Activated CD4-positive, alpha-beta T cell treated with anti-CD3 and anti-CD28 coated beads for 36 hours (primary cell): Measurements from ENCODE around the gene METRNL. TPM values are rescaled to one million over a fixed set of nuclear protein-coding genes. Genes with fewer than 3 reads are reported as not detected.

Experiments used
- ATAC-seq: fragments of 200-7000 bp; cut with Tn5 transposase; one replicate; pipeline ENCODE4 v1.10.0; 2021; ENCODE audit warnings: mild to moderate bottlenecking, moderate library complexity
- CTCF ChIA-PET: fragments of 350-600 bp; sonication (Branson Sonifier 250); formaldehyde crosslinking; loops from one replicate; lab custom pipeline; 2021; ENCODE audit warnings: antibody characterized with exemption; lab: Charles Lee
- POLR2A ChIA-PET: fragments of 350-600 bp; sonication (Branson Sonifier 250); formaldehyde crosslinking; loops from one replicate; lab custom pipeline; 2021; ENCODE audit warnings: antibody characterized with exemption, inconsistent platforms; lab: Charles Lee
- DNase-seq: peaks from one replicate; pipeline ENCODE4 v3.0.0-alpha.2; 2020
- H3K27ac Mint-ChIP-seq: one replicate; pipeline ENCODE4 v1.8.0; 2021; ENCODE audit warnings: mixed read lengths
- H3K27me3 Mint-ChIP-seq: one replicate; pipeline ENCODE4 v1.8.0; 2021; ENCODE audit warnings: mixed read lengths
- H3K36me3 Mint-ChIP-seq: one replicate; pipeline ENCODE4 v1.8.0; 2021; ENCODE audit warnings: low read depth, mixed read lengths
- H3K4me1 Mint-ChIP-seq: one replicate; pipeline ENCODE4 v1.8.0; 2021; ENCODE audit warnings: mixed read lengths
- H3K4me3 Mint-ChIP-seq: one replicate; pipeline ENCODE4 v1.8.0; 2021; ENCODE audit warnings: mild to moderate bottlenecking, moderate library complexity, mixed read lengths
- H3K9me3 Mint-ChIP-seq: one replicate; pipeline ENCODE4 v1.8.0; 2021; ENCODE audit warnings: low read depth, mixed read lengths
- intact Hi-C, 2 experiments: fragments of 100-400 bp; cut with DNase I in 1 of 2; cut with micrococcal nuclease in 1 of 2; formaldehyde crosslinking; loops; one replicate each; pipeline versions ENCODE4 v1.14.2 to v1.15.1; 2022 to 2024; cut with DNase I, micrococcal nuclease
- total RNA-seq, 2 experiments: library from RNA; stranded (reverse); gene quantifications; one replicate each; pipeline ENCODE4 v1.2.3, GENCODE V29; 2021

Gene METRNL
- total RNA-seq, 2 experiments from 2014 or later = 22.4 to 26.3 TPM

- ChIA-PET CTCF (no interaction called here), POLR2A (no interaction called here)
- ATAC-seq (no peak), DNase-seq (no peak)
- peaks cover 2% of the 10 kb centered on the region for H3K27me3 Mint-ChIP-seq
- H3K27ac Mint-ChIP-seq = no peak overlapping the region
- H3K9me3 Mint-ChIP-seq = no peaks in the 10 kb centered on the region
- intact Hi-C loops = no loop called here
- H3K4me1 Mint-ChIP-seq = peaks cover 28% of the 10 kb centered on the region
- no peaks in the 10 kb centered on the region for H3K36me3 Mint-ChIP-seq
- H3K4me3 Mint-ChIP-seq = no peak overlapping the region
Observed at GRCh38 chr17:83069571-83069906, 9.9 kb upstream of the METRNL start.

DNA sequence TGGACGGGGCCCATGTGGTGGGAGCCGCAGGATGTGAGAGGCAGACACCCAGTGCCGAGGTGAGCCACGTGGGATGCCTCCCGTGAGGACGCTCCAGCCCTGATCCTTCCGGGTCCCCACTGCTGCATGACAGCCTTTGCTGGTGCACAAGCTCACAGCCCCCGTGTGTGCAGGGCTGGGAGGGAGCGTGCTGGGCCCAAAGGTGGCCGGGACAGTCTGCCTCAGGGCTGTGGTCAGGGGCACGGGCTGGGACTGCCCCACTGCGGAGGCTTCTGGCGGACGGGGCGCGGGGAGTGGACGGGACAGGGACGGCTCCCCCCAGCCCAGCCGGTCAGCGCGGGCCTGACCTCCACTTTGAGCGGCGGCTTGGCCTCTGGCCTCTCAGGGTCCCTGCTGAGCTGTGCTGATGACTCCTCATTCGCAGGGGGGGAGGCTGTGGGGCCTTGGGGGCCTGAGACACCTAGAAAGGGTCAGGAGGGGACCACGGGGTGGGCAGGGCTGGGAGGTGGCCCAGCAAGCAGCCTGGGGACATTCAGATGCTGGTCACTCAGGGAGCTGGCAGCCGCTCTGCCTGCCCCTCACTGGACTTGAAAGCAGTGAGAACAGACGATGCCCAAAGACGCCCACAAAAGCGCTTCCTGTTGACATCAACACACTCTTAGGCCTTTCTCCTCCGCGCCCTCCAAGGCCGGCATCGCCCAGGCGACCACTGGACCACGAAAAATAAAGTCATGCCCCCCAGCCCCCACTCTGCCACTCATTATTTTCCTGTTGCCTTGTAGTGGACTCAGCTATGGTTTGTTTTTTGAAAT is 9.3 kb upstream of the METRNL start:
- H3K36me3 Mint-ChIP-seq = no peaks in the 10 kb centered on the region
- no peak overlapping the region for H3K4me3 Mint-ChIP-seq
- H3K4me1 Mint-ChIP-seq = peaks cover 28% of the 10 kb centered on the region
- ChIA-PET CTCF (no interaction called here), POLR2A (no interaction called here)
- H3K27ac Mint-ChIP-seq = no peak overlapping the region
- ATAC-seq (no peak), DNase-seq (no peak)
- H3K27me3 Mint-ChIP-seq = peaks cover 2% of the 10 kb centered on the region
- H3K9me3 Mint-ChIP-seq = no peaks in the 10 kb centered on the region
- intact Hi-C loops = no loop called here

DNA sequence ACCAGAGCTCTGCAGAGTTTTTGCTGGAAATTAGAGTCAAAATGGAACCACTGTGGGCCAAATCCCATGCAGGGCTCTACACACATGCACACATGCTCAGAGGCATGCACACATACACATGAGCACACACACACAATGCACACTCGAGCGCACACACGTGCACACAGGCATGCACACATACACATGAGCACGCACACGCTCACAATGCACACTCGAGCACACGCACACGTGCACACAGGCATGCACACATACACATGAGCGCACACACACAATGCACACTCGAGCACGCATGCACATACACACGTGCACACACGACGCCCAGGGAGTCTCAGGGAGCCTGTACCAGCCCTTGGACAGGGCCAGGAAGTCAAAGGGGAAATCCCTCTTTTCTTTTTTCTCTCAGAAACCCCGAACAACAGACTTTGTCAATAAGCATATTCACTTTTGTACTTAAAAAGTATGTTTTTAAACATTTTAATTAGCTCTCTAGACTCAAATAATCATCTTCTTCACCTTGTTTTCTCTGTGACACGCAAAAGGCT is 8.5 kb upstream of the METRNL start:
- ChIA-PET POLR2A (no interaction called here), CTCF (no interaction called here)
- H3K27ac Mint-ChIP-seq = no peak overlapping the region
- H3K36me3 Mint-ChIP-seq = no peaks in the 10 kb centered on the region
- peaks cover 28% of the 10 kb centered on the region for H3K4me1 Mint-ChIP-seq
- ATAC-seq = peak; percentile 49
- H3K9me3 Mint-ChIP-seq = no peaks in the 10 kb centered on the region
- peaks cover 2% of the 10 kb centered on the region for H3K27me3 Mint-ChIP-seq
- H3K4me3 Mint-ChIP-seq = no peak overlapping the region
- intact Hi-C loops = no loop called here
- DNase-seq = no peak

DNA sequence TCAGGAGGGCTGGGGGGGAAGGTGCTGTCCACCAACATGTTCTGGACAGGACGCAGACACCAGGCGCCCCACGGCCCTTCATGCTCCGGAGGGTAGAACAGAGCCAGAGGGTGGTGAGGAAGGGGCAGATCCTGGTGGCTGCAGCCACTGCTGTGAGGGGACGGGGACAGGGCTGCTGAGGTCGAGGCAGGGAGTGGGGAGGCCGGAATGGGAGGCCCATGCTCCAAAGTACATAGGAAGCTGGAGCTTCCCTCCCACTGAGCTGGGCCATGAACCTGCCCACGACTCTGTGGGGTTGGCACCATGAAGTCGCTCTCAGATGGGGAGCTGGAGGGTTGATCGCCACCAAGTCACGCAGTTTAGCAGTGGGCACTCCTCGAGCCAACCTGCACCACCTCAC is 8.0 kb upstream of the METRNL start:
- POLR2A ChIA-PET = no interaction called here
- intact Hi-C loops = no loop called here
- DNase-seq (no peak), ATAC-seq (no peak)
- H3K27ac Mint-ChIP-seq = no peak overlapping the region
- CTCF ChIA-PET = interaction anchor here (0.6 kb wide), 1 partner anchor 174 kb away, joined by 3 read pairs; no protein-coding TSS in a partner anchor
- peaks cover 28% of the 10 kb centered on the region for H3K4me1 Mint-ChIP-seq
- H3K9me3 Mint-ChIP-seq = no peaks in the 10 kb centered on the region
- H3K36me3 Mint-ChIP-seq = no peaks in the 10 kb centered on the region
- no peak overlapping the region for H3K4me3 Mint-ChIP-seq
- H3K27me3 Mint-ChIP-seq = peaks cover 2% of the 10 kb centered on the region

- H3K9me3 Mint-ChIP-seq = no peaks in the 10 kb centered on the region
- intact Hi-C loops = no loop called here
- no peak overlapping the region for H3K4me3 Mint-ChIP-seq
- peak; percentile 81 for ATAC-seq
- H3K4me1 Mint-ChIP-seq = peaks cover 28% of the 10 kb centered on the region
- H3K27ac Mint-ChIP-seq = no peak overlapping the region
- CTCF ChIA-PET = interaction anchor here (0.6 kb wide), 1 partner anchor 174 kb away, joined by 3 read pairs; no protein-coding TSS in a partner anchor
- H3K27me3 Mint-ChIP-seq = peaks cover 3% of the 10 kb centered on the region
- POLR2A ChIA-PET = no interaction called here
- no peaks in the 10 kb centered on the region for H3K36me3 Mint-ChIP-seq
- no peak for DNase-seq
Observed at GRCh38 chr17:83071966-83072562, 7.3 kb upstream of the METRNL start.

- no peak for DNase-seq
- H3K27ac Mint-ChIP-seq = no peak overlapping the region
- CTCF ChIA-PET = no interaction called here
- H3K4me3 Mint-ChIP-seq = no peak overlapping the region
- peaks cover 28% of the 10 kb centered on the region for H3K4me1 Mint-ChIP-seq
- intact Hi-C loops = no loop called here
- no peaks in the 10 kb centered on the region for H3K9me3 Mint-ChIP-seq
- no peak for ATAC-seq
- H3K36me3 Mint-ChIP-seq = no peaks in the 10 kb centered on the region
- H3K27me3 Mint-ChIP-seq = peaks cover 5% of the 10 kb centered on the region
- POLR2A ChIA-PET = no interaction called here
Observed at GRCh38 chr17:83072600-83073358, 6.6 kb upstream of the METRNL start.

- intact Hi-C loops = no loop called here
- Mint-ChIP-seq H3K27me3 (peaks cover 8% of the 10 kb centered on the region), H3K36me3 (no peaks in the 10 kb centered on the region), H3K9me3 (no peaks in the 10 kb centered on the region), H3K4me1 (peaks cover 28% of the 10 kb centered on the region), H3K27ac (no peak overlapping the region), H3K4me3 (no peak overlapping the region)
- CTCF ChIA-PET = no interaction called here
- POLR2A ChIA-PET = no interaction called here
- peak; percentile 37 for DNase-seq
- ATAC-seq = peak; percentile 28
Observed at GRCh38 chr17:83073389-83074063, 5.9 kb upstream of the METRNL start.

DNA sequence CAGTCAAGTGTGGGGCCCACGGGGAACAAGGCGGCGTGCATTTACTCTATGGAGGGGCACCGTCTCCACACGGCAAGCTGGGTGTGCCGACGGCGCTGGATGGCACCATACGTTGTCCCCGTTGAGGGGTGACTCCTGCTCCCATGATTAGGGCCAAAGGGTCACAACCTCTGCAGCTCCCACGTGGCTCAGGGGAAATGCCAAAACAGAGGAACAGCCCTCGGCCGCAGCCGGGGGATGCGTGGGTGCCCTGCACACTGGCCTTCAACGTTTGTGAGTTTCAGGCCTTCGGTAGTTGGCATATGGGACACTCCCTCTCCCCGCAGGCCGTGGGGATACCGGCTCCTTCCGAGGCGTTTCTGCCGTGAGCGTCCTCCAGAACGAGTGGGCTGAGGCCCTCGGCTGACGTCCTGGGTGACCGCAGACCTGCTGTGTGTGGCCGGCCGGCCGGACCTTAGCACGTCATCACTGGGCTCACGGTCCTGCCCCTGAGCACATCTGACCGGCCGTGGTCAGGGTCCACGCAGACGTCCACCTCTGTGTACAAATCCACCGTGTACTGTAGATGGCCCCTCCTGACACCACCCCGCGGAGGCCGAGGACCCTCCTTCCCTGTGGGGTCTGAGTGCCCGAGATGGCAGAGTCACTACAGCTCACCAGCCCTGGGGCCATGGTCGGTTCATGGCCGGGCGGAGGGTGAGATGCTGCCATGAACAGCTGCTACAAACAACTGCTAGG is 4.8 kb upstream of the METRNL start:
- H3K4me3 Mint-ChIP-seq = no peak overlapping the region
- CTCF ChIA-PET = no interaction called here
- DNase-seq (no peak), ATAC-seq (no peak)
- no peaks in the 10 kb centered on the region for H3K36me3 Mint-ChIP-seq
- H3K4me1 Mint-ChIP-seq = peaks cover 21% of the 10 kb centered on the region
- no peaks in the 10 kb centered on the region for H3K9me3 Mint-ChIP-seq
- H3K27ac Mint-ChIP-seq = no peak overlapping the region
- POLR2A ChIA-PET = no interaction called here
- H3K27me3 Mint-ChIP-seq = peaks cover 7% of the 10 kb centered on the region
- intact Hi-C loops = no loop called here

GRCh38 chr17:83075270-83075880 is 4.0 kb upstream of the METRNL start:
- no peak for ATAC-seq
- ChIA-PET CTCF (no interaction called here), POLR2A (no interaction called here)

GRCh38 chr17:83076938-83077337 is 2.5 kb upstream of the METRNL start:
- ChIA-PET POLR2A (no interaction called here), CTCF (interaction anchor here (0.9 kb wide), 1 partner anchor 45 kb away, joined by 3 read pairs; no protein-coding TSS in a partner anchor)
- H3K27ac Mint-ChIP-seq = no peak overlapping the region
- no peaks in the 10 kb centered on the region for H3K36me3 Mint-ChIP-seq
- peaks cover 7% of the 10 kb centered on the region for H3K4me1 Mint-ChIP-seq
- H3K27me3 Mint-ChIP-seq = peaks cover 7% of the 10 kb centered on the region
- no peak overlapping the region for H3K4me3 Mint-ChIP-seq
- intact Hi-C loops = no loop called here
- no peak for ATAC-seq
- DNase-seq = peak; percentile 38
- no peaks in the 10 kb centered on the region for H3K9me3 Mint-ChIP-seq

More at GRCh38 chr17:83075270-83075880, 4.0 kb upstream of the METRNL start:
- intact Hi-C loops = no loop called here
- Mint-ChIP-seq H3K9me3 (no peaks in the 10 kb centered on the region), H3K4me1 (peaks cover 20% of the 10 kb centered on the region), H3K36me3 (no peaks in the 10 kb centered on the region), H3K4me3 (no peak overlapping the region), H3K27me3 (peaks cover 7% of the 10 kb centered on the region), H3K27ac (no peak overlapping the region)
- no peak for DNase-seq
